ENCODE data around the gene CMTM6.

CMTM6 gene

DNA sequence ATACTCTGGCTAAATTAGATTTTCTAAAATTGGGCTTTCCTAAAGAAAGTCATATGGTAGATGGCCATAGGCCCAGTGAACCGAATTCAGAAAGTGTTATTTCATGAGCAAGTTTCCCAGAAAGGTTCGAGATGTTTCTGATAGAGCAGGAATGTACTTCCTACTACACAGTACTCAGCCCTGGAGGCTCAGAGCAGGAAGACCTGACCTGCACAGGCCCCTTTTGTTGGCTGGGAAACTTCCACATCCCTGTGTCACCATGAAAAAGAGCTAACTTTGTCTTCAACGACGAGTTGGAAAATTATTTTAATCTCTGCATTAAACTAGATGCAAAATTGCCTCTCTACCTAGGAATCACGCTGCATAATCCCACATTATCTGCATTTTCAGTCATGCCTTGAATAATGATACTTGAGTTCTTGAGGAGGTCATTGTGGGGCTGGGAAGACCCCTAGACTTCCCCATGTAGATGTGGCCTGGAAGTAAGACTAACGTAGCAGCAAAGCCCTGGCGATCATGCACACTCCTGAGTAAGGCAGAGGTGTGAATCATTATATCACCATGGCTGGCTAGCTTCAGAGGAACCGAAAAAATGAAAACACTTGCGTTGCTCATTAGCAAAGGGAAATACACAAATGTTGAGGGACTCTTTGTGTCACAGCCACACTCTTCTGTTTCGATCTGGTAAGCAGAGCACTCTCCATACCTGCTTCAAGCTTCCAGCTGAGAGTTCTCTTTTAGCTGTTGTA lies 63.9 kb downstream of the CMTM6 start:
- TF ChIP-seq, protein P1, sequence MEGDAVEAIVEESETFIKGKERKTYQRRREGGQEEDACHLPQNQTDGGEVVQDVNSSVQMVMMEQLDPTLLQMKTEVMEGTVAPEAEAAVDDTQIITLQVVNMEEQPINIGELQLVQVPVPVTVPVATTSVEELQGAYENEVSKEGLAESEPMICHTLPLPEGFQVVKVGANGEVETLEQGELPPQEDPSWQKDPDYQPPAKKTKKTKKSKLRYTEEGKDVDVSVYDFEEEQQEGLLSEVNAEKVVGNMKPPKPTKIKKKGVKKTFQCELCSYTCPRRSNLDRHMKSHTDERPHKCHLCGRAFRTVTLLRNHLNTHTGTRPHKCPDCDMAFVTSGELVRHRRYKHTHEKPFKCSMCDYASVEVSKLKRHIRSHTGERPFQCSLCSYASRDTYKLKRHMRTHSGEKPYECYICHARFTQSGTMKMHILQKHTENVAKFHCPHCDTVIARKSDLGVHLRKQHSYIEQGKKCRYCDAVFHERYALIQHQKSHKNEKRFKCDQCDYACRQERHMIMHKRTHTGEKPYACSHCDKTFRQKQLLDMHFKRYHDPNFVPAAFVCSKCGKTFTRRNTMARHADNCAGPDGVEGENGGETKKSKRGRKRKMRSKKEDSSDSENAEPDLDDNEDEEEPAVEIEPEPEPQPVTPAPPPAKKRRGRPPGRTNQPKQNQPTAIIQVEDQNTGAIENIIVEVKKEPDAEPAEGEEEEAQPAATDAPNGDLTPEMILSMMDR (IDR thresholded peaks at IDR 0.05; ENCODE audit: low read depth, low read length) = no peak
- TF ChIP-seq MYC (IDR thresholded peaks at IDR 0.05; ENCODE audit: low read depth, low read length) (no peak), POLR2A (IDR thresholded peaks at IDR 0.05; ENCODE audit: extremely low read depth, insufficient read length) (no peak)
- TF ChIP-seq, protein P2, sequence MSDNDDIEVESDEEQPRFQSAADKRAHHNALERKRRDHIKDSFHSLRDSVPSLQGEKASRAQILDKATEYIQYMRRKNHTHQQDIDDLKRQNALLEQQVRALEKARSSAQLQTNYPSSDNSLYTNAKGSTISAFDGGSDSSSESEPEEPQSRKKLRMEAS (IDR thresholded peaks at IDR 0.05; ENCODE audit: low read depth, low read length) = no peak
- DNase-seq (ENCODE audit: low read depth) = no peak

DNA sequence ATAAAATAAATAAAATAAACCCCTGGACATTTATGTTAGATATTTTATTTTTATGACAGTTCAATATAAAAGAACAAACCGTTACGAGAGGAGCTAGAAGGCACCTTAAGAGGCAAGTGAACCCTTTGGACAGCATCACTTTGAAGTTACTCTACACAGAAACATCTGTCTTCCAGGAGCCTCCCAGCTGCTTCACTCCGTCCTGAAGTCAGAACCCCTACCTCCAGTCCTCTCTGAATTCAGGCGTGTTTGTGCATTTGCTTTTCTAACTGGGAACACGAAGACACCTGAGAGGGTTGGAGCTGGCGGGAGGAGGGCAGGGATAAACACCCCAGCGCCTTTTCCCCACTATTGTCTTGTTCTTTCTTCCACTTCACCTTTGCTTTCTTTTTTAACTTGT lies 64.8 kb downstream of the CMTM6 start:
- DNase-seq (ENCODE audit: low read depth) = no peak
- TF ChIP-seq, protein P1 (IDR thresholded peaks at IDR 0.05; ENCODE audit: low read depth, low read length) = no peak
- no peak for TF ChIP-seq MYC (IDR thresholded peaks at IDR 0.05; ENCODE audit: low read depth, low read length)
- no peak for TF ChIP-seq POLR2A (IDR thresholded peaks at IDR 0.05; ENCODE audit: extremely low read depth, insufficient read length)
- TF ChIP-seq, protein P2 (IDR thresholded peaks at IDR 0.05; ENCODE audit: low read depth, low read length) = no peak
- no peak overlapping the region for H3K4me3 ChIP-seq (ENCODE audit: low read depth, low read length)

More for the DNA sequence above, 63.9 kb downstream of the CMTM6 start:
- H3K4me3 ChIP-seq (ENCODE audit: low read depth, low read length) = no peak overlapping the region

DNA sequence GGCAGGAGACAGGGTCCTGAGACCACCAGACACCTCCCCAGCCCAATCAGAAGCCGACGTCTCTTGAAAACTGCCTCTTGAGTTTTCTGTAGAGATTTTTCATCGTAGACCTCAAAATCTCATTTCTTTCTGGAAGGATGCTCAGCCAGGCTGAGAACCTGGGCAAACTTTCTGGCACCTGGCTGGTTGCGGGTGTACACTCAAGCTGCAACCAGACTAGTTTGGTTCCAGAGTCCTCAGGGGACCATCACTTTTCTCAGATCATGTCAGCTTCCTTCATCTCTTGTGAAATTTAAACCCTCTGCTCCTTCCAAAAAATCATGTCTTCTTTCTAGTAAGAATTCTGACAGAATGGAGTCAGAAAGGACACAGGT lies 65.8 kb downstream of the CMTM6 start:
- DNase-seq (ENCODE audit: low read depth) = no peak
- TF ChIP-seq, protein P1 (IDR thresholded peaks at IDR 0.05; ENCODE audit: low read depth, low read length) = no peak
- TF ChIP-seq, protein P2 (IDR thresholded peaks at IDR 0.05; ENCODE audit: low read depth, low read length) = no peak
- TF ChIP-seq POLR2A (IDR thresholded peaks at IDR 0.05; ENCODE audit: extremely low read depth, insufficient read length) = no peak
- TF ChIP-seq MYC (IDR thresholded peaks at IDR 0.05; ENCODE audit: low read depth, low read length) = no peak
- H3K4me3 ChIP-seq (ENCODE audit: low read depth, low read length) = no peak overlapping the region

DNA sequence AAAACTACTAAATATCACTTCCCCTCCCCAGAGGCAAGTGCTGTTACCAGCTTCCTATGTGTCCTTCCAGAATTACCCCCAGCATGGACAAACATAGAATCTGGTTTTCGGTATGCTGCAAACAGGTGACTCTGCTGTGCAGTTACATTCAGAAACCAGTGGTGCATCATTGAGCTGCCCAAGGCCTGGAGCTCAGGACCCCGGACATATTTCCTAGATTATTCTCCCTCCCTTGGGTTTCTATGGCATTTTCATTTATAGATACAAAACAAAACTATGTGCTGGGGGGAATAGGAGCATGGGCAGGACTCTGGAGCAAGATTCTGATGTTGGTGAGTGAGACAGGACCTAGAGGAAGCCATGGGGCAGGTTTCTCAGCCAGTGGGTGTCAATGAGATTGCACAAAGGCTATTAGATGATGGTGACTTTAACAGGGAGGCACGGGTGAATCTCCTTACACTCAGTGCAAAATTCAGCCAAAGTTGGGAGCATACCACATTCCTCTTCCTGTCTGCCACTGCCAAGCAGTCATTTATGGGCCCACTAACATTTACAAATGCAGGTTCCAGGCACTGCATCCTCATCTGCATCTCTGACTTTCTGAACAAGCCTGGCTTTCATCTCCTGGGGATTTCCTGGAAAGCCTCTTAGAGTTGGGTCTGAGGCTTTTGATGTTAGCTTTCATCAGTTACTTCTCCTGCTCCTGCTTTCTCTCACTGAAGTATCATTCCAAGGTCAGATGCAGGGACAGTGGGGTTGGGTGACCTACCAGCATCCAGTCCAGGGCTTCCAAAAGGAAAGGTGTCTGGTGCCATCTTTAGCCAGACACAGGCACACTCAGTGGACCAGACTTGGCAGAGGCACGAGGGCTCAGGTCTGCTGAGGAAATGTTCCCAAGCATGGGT lies 66.5 kb downstream of the CMTM6 start:
- no peak for TF ChIP-seq POLR2A (IDR thresholded peaks at IDR 0.05; ENCODE audit: extremely low read depth, insufficient read length)
- no peak for TF ChIP-seq MYC (IDR thresholded peaks at IDR 0.05; ENCODE audit: low read depth, low read length)
- TF ChIP-seq, protein P2 (IDR thresholded peaks at IDR 0.05; ENCODE audit: low read depth, low read length) = no peak
- TF ChIP-seq, protein P1 (IDR thresholded peaks at IDR 0.05; ENCODE audit: low read depth, low read length) = no peak
- DNase-seq (ENCODE audit: low read depth) = no peak
- H3K4me3 ChIP-seq (ENCODE audit: low read depth, low read length) = no peak overlapping the region

DNA sequence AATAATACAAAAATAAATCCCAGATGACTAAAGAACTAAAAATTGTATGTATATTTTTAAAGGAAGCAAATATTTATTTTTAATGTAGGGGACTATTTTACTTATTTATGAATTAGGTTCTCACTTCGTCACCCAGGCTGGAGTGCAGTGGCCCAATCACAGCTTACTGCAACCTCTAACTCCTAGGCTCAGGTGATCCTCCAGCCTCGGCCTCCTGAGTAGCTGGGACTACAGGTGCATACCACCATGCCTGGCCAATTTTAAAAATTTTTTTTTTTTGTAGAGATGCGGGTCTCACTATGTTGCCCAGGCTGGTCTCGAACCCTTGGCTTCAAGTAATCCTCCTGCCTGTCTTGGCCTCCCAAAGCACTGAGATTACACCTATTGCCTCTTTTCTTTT lies 68.4 kb downstream of the CMTM6 start:
- no peak for DNase-seq (ENCODE audit: low read depth)
- TF ChIP-seq, protein P1 (IDR thresholded peaks at IDR 0.05; ENCODE audit: low read depth, low read length) = no peak
- TF ChIP-seq, protein P2 (IDR thresholded peaks at IDR 0.05; ENCODE audit: low read depth, low read length) = no peak
- TF ChIP-seq POLR2A (IDR thresholded peaks at IDR 0.05; ENCODE audit: extremely low read depth, insufficient read length) (no peak), MYC (IDR thresholded peaks at IDR 0.05; ENCODE audit: low read depth, low read length) (no peak)
- H3K4me3 ChIP-seq (ENCODE audit: low read depth, low read length) = no peak overlapping the region
